ENCODE data around the gene SF3B4. TPM values are rescaled to one million over a fixed set of nuclear protein-coding genes. Genes with fewer than 3 reads are reported as not detected.

Gene SF3B4
- total and polyA plus RNA-seq, 2 of the 13 experiments (the other 11 are each of a cell fraction or from before 2014, with no cell fraction given): 13.8 to 14.8 TPM

DNA sequence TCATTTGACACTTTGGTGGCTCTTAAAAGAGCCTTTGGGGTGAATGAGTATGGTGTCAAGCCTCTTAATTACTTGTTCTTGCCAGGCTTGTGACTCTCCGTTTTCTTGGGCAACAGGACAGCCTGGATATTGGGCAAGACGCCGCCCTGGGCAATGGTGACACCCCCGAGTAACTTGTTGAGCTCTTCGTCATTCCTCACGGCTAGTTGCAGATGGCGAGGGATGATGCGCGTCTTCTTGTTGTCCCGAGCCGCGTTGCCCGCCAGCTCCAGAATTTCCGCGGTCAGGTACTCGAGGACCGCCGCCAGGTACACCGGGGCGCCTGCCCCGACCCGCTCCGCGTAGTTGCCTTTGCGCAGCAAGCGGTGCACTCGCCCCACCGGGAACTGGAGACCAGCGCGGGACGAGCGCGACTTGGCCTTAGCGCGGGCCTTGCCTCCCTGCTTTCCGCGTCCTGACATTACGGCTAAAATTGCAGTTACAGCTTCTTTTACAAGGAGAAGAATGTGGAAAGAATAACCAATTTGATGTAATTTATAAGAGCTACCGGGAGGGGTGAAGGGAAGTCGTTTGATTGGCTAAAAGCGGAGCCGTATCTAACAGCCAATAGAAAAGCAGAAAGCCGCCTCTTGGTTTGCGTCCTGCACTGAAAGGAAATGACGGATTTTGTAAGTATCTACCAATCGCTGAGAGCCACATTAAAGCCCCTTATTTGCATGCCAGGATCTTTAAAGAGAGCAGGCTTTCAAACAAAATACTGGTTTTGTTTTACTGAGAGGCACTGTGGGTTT lies 40.0 kb downstream of the SF3B4 start (continued):
- no peak for TF ChIP-seq ZNF652 (CRISPR knock-in tag; IDR thresholded peaks at IDR 0.05; ENCODE audit: borderline replicate concordance, low read depth)
- no peak; the same call in 1 of the 2 replicates for TF ChIP-seq RXRB (CRISPR knock-in tag; IDR thresholded peaks at IDR 0.05; ENCODE audit: borderline replicate concordance)
- TF ChIP-seq NFKB2 (CRISPR knock-in tag; IDR thresholded peaks at IDR 0.05; ENCODE audit: borderline replicate concordance): no peak
- no peak for TF ChIP-seq ZSCAN9 (CRISPR knock-in tag; IDR thresholded peaks at IDR 0.05; ENCODE audit: borderline replicate concordance)
- TF ChIP-seq ZNF326 (CRISPR knock-in tag; IDR thresholded peaks at IDR 0.05; ENCODE audit: borderline replicate concordance): no peak
- no peak for TF ChIP-seq MIXL1 (CRISPR knock-in tag; IDR thresholded peaks at IDR 0.05)
- TF ChIP-seq ZNF746 (CRISPR knock-in tag; IDR thresholded peaks at IDR 0.05): no peak
- TF ChIP-seq NFATC3 (CRISPR knock-in tag; IDR thresholded peaks at IDR 0.05): no peak
- no peak for TF ChIP-seq ZNF484 (CRISPR knock-in tag; IDR thresholded peaks at IDR 0.05; ENCODE audit: borderline replicate concordance, low read depth)
- no peak for TF ChIP-seq ZNF101 (CRISPR knock-in tag; IDR thresholded peaks at IDR 0.05; ENCODE audit: borderline replicate concordance, low read depth)
- TF ChIP-seq ZNF275 (CRISPR knock-in tag; IDR thresholded peaks at IDR 0.05; ENCODE audit: borderline replicate concordance): no peak
- 0 out of 2 replicates have a peak, but pooled peaks have one; percentile 62 for TF ChIP-seq ETV6 (CRISPR knock-in tag; conservative IDR thresholded peaks at IDR 0.05)
- TF ChIP-seq, protein P1, sequence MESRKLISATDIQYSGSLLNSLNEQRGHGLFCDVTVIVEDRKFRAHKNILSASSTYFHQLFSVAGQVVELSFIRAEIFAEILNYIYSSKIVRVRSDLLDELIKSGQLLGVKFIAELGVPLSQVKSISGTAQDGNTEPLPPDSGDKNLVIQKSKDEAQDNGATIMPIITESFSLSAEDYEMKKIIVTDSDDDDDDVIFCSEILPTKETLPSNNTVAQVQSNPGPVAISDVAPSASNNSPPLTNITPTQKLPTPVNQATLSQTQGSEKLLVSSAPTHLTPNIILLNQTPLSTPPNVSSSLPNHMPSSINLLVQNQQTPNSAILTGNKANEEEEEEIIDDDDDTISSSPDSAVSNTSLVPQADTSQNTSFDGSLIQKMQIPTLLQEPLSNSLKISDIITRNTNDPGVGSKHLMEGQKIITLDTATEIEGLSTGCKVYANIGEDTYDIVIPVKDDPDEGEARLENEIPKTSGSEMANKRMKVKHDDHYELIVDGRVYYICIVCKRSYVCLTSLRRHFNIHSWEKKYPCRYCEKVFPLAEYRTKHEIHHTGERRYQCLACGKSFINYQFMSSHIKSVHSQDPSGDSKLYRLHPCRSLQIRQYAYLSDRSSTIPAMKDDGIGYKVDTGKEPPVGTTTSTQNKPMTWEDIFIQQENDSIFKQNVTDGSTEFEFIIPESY (CRISPR knock-in tag; IDR thresholded peaks at IDR 0.05): no peak
- TF ChIP-seq, protein P2, sequence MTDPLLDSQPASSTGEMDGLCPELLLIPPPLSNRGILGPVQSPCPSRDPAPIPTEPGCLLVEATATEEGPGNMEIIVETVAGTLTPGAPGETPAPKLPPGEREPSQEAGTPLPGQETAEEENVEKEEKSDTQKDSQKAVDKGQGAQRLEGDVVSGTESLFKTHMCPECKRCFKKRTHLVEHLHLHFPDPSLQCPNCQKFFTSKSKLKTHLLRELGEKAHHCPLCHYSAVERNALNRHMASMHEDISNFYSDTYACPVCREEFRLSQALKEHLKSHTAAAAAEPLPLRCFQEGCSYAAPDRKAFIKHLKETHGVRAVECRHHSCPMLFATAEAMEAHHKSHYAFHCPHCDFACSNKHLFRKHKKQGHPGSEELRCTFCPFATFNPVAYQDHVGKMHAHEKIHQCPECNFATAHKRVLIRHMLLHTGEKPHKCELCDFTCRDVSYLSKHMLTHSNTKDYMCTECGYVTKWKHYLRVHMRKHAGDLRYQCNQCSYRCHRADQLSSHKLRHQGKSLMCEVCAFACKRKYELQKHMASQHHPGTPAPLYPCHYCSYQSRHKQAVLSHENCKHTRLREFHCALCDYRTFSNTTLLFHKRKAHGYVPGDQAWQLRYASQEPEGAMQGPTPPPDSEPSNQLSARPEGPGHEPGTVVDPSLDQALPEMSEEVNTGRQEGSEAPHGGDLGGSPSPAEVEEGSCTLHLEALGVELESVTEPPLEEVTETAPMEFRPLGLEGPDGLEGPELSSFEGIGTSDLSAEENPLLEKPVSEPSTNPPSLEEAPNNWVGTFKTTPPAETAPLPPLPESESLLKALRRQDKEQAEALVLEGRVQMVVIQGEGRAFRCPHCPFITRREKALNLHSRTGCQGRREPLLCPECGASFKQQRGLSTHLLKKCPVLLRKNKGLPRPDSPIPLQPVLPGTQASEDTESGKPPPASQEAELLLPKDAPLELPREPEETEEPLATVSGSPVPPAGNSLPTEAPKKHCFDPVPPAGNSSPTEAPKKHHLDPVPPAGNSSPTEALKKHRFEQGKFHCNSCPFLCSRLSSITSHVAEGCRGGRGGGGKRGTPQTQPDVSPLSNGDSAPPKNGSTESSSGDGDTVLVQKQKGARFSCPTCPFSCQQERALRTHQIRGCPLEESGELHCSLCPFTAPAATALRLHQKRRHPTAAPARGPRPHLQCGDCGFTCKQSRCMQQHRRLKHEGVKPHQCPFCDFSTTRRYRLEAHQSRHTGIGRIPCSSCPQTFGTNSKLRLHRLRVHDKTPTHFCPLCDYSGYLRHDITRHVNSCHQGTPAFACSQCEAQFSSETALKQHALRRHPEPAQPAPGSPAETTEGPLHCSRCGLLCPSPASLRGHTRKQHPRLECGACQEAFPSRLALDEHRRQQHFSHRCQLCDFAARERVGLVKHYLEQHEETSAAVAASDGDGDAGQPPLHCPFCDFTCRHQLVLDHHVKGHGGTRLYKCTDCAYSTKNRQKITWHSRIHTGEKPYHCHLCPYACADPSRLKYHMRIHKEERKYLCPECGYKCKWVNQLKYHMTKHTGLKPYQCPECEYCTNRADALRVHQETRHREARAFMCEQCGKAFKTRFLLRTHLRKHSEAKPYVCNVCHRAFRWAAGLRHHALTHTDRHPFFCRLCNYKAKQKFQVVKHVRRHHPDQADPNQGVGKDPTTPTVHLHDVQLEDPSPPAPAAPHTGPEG (CRISPR knock-in tag; IDR thresholded peaks at IDR 0.05): no peak; the same call in 1 of the 2 replicates
- 0 out of 2 replicates have a peak, but pooled peaks have one; percentile 67 for TF ChIP-seq U2AF2 (IDR thresholded peaks at IDR 0.05; ENCODE audit: low read depth, low read length)
- no peak for TF ChIP-seq RXRA (CRISPR knock-in tag; IDR thresholded peaks at IDR 0.05)
- TF ChIP-seq BHLHE40 (IDR thresholded peaks at IDR 0.05; ENCODE audit: low read length): no peak
- no peak for TF ChIP-seq ZNF235 (CRISPR knock-in tag; IDR thresholded peaks at IDR 0.05; ENCODE audit: borderline replicate concordance)
- TF ChIP-seq ZNF414 (CRISPR knock-in tag; IDR thresholded peaks at IDR 0.05): no peak

Data from HepG2 (cell line).